Body of pancreas (tissue), 4 donors: Measurements from ENCODE around the gene BCL2L11. TPM values are rescaled to one million over a fixed set of nuclear protein-coding genes. Genes with fewer than 3 reads are reported as not detected.

ENCODE experiments used
- ATAC-seq: fragments of 150-250 bp; one replicate; pipeline ENCODE4 v1.9.1; 2016
- DNase-seq, 4 donors: peaks; one replicate each; pipeline ENCODE4 v3.0.0-alpha.2; 2019
- H3K27ac ChIP-seq, 4 donors: fragments of 200-600 bp; sonication (generic); 1 replicate in 3 of 4; 2 replicates in 1 of 4; pipeline versions ENCODE4 v1.5.1 to v1.6.1; 2016 to 2019; ENCODE audit warnings: mild to moderate bottlenecking in 1 of 4, mixed read lengths in 1 of 4, moderate library complexity in 1 of 4
- H3K27me3 ChIP-seq, 2 donors: fragments of 200-600 bp; sonication (generic); one replicate each; pipeline ENCODE4 v1.6.0; 2016; ENCODE audit warnings: mild to moderate bottlenecking in 1 of 2
- H3K36me3 ChIP-seq, 2 donors: fragments of 200-600 bp; sonication (generic); replicated peaks in 1 of 2; 2 replicates each; pipeline ENCODE4 v1.5.1; 2016; ENCODE audit warnings: low read depth in 2 of 2; ENCODE audit not compliant: insufficient read depth in 1 of 2
- H3K4me1 ChIP-seq: fragments of 200-600 bp; sonication (generic); one replicate; pipeline ENCODE4 v1.6.0; 2016
- H3K4me3 ChIP-seq, 2 donors: fragments of 200-600 bp; sonication (generic); 1 replicate in 1 of 2; 2 replicates in 1 of 2; pipeline ENCODE4 v1.5.1; 2016 to 2019
- H3K9me3 ChIP-seq, 3 donors: fragments of 200-600 bp; sonication (generic); 1 replicate in 2 of 3; 2 replicates in 1 of 3; pipeline ENCODE4 v1.5.1; 2016
- CTCF ChIP-seq, 7 experiments: fragments of 450-650 bp in 4 of 7; fragments of 200-600 bp in 3 of 7; sonication (generic) in 3 of 7; IDR thresholded peaks; one replicate each; pipeline ENCODE4 v1.5.1; 2016 to 2019; ENCODE audit warnings: antibody characterized with exemption in 7 of 7
- POLR2A ChIP-seq, 3 donors: fragments of 450-650 bp; IDR thresholded peaks; one replicate each; pipeline ENCODE4 v1.6.1; 2016; ENCODE audit warnings: antibody characterized with exemption in 3 of 3, mild to moderate bottlenecking in 2 of 3
- WGBS, 2 donors: methylation state at CpG; one replicate each; pipeline ENCODE4 v1.1.5; 2017; 5-methylcytosine and 5-hydroxymethylcytosine counted together
- intact Hi-C: fragments of 100-400 bp; cut with DNase I; formaldehyde crosslinking; loops from one replicate; pipeline ENCODE4 v1.15.1; 2023
- total RNA-seq, 2 donors: library from RNA; depleted of rRNA; stranded (reverse); fragments of >200 nt; gene quantifications; one replicate each; pipeline ENCODE4 v1.1.0, GENCODE V29; 2016

The BCL2L11 gene
- total RNA-seq, 2 donors from 2014 or later: 10.9 to 18.7 TPM

- no peak for ATAC-seq
- no peak overlapping the region for H3K27ac ChIP-seq
- no peaks in the 10 kb centered on the region for H3K27me3 ChIP-seq
- TF ChIP-seq CTCF (IDR thresholded peaks at IDR 0.05) (no peak), POLR2A (IDR thresholded peaks at IDR 0.05) (no peak)
- H3K36me3 ChIP-seq: no peaks in the 10 kb centered on the region
- 75% methylated on average over 2 of the region's 2 CpGs for WGBS, 2 donors
- DNase-seq: no peak
- intact Hi-C loops: loop anchor here (10.0 kb wide), 1 partner anchor 613 kb away; no protein-coding TSS in a partner anchor
- no peak overlapping the region for H3K4me3 ChIP-seq
- no peaks in the 10 kb centered on the region for H3K4me1 ChIP-seq
- no peaks in the 10 kb centered on the region for H3K9me3 ChIP-seq
These were observed 19.1 kb upstream of the BCL2L11 start for GRCh38 chr2:111101592-111101991.

GRCh38 chr2:111102216-111102615, 18.5 kb upstream of the BCL2L11 start:
- intact Hi-C loops: loop anchor here (10.0 kb wide), 1 partner anchor 613 kb away; no protein-coding TSS in a partner anchor
- 79 to 81% methylated on average over 2 of the region's 2 CpGs for WGBS, 2 donors

GRCh38 chr2:111105926-111106325, 14.8 kb upstream of the BCL2L11 start:
- Histone ChIP-seq H3K9me3 (no peaks in the 10 kb centered on the region), H3K4me3 (no peak overlapping the region), H3K36me3 (no peaks in the 10 kb centered on the region), H3K27me3 (no peaks in the 10 kb centered on the region), H3K27ac (no peak overlapping the region), H3K4me1 (no peaks in the 10 kb centered on the region)
- DNase-seq (no peak), ATAC-seq (no peak)
- TF ChIP-seq POLR2A (IDR thresholded peaks at IDR 0.05) (no peak), CTCF (IDR thresholded peaks at IDR 0.05) (no peak)
- WGBS, 2 donors: 43 to 56% methylated on average over 2 of the region's 2 CpGs
- intact Hi-C loops: loop anchor here (10.0 kb wide), 1 partner anchor 609 kb away; no protein-coding TSS in a partner anchor

More at GRCh38 chr2:111102216-111102615, 18.5 kb upstream of the BCL2L11 start:
- Histone ChIP-seq H3K36me3 (no peaks in the 10 kb centered on the region), H3K27ac (no peak overlapping the region), H3K4me3 (no peak overlapping the region), H3K4me1 (no peaks in the 10 kb centered on the region), H3K27me3 (no peaks in the 10 kb centered on the region), H3K9me3 (no peaks in the 10 kb centered on the region)
- ATAC-seq (no peak), DNase-seq (no peak)
- TF ChIP-seq POLR2A (IDR thresholded peaks at IDR 0.05) (no peak), CTCF (IDR thresholded peaks at IDR 0.05) (no peak)

- intact Hi-C loops: loop anchor here (10.0 kb wide), 1 partner anchor 608 kb away; no protein-coding TSS in a partner anchor
- no peak for TF ChIP-seq POLR2A (IDR thresholded peaks at IDR 0.05)
- no peak for TF ChIP-seq CTCF (IDR thresholded peaks at IDR 0.05)
- Histone ChIP-seq H3K9me3 (no peaks in the 10 kb centered on the region), H3K27ac (no peak overlapping the region), H3K4me1 (no peaks in the 10 kb centered on the region), H3K27me3 (no peaks in the 10 kb centered on the region), H3K4me3 (no peak overlapping the region), H3K36me3 (no peaks in the 10 kb centered on the region)
- 89 to 95% methylated on average over 5 of the region's 5 CpGs for WGBS, 2 donors
- DNase-seq: no peak
- no peak for ATAC-seq
These were observed 14.0 kb upstream of the BCL2L11 start for GRCh38 chr2:111106706-111107105.

- 90 to 93% methylated on average over 2 of the region's 2 CpGs for WGBS, 2 donors
- TF ChIP-seq CTCF (IDR thresholded peaks at IDR 0.05) (no peak), POLR2A (IDR thresholded peaks at IDR 0.05) (no peak)
- DNase-seq (no peak), ATAC-seq (no peak)
- no peaks in the 10 kb centered on the region for H3K36me3 ChIP-seq
- no peaks in the 10 kb centered on the region for H3K27me3 ChIP-seq
- H3K9me3 ChIP-seq: no peaks in the 10 kb centered on the region
- intact Hi-C loops: loop anchor here (10.0 kb wide), 1 partner anchor 606 kb away; no protein-coding TSS in a partner anchor
- no peaks in the 10 kb centered on the region for H3K4me1 ChIP-seq
- no peak overlapping the region for H3K4me3 ChIP-seq
- no peak overlapping the region for H3K27ac ChIP-seq
These were observed 11.9 kb upstream of the BCL2L11 start for GRCh38 chr2:111108745-111109271.
